ENCODE results near the gene SETX. TPM values are rescaled to one million over a fixed set of nuclear protein-coding genes. Genes with fewer than 3 reads are reported as not detected.

SETX gene
- total RNA-seq, 1 experiment from 2014 or later, result 59.3 TPM

GRCh38 chr9:132364068-132364467 is 9.3 kb upstream of the SETX start:
- DNase-seq (ENCODE audit: extremely low read depth, low read depth), result no peak

DNA sequence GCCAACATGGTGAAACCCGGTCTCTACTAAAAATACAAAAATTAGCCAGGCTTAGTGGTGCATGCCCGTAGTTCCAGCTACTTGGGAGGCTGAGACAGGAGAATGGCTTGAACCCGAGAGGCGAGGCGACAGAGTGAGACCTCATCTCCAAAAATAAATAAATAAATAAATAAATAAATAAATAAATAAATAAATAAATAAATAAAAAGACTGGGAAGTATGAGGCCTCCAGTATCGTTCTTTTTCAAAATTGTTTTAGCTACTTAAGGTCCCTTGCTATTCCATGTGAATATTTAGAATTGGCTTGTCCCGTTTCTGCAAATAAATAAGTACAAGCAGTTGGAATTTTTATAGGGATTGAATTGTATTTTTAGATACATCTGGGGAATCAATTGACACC is 3.0 kb upstream of the SETX start:
- DNase-seq (ENCODE audit: extremely low read depth, low read depth), result no peak

GRCh38 chr9:132356324-132356924 is 1.6 kb upstream of the SETX start:
- DNase-seq (ENCODE audit: extremely low read depth, low read depth), result no peak

DNA sequence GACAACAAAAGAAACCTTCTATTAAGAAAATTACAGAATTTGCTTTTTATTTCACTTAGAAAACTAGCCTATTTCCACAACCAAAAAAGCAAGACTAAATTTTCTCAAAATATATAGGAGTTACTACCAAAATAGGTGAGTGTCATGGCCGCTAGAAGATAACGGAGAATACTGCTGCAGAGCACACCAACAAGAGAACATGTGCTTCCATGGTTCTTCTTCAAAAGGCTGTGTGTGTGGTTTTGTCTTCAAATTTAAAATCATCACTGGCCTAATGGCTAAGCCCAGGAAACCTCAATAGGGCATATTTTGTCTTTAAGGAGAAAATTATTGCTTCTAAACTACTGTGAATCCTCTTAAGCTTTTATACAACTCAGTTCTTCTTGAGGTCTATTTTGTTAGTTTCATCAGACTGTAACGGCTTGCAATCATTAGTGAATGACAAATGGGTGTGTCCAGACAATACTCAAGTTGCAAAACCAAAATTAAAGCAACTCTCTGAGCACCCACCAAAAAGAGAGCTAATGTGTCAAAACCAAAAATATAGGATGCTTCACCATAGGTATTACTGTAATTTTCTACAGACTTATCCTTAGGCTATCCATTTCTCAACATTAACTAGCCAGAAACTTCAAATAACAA is 3.3 kb downstream of the SETX start:
- DNase-seq (ENCODE audit: extremely low read depth, low read depth), result peak; percentile 38

GRCh38 chr9:132350861-132351315 is 3.9 kb downstream of the SETX start:
- no peak for DNase-seq (ENCODE audit: extremely low read depth, low read depth)

DNA sequence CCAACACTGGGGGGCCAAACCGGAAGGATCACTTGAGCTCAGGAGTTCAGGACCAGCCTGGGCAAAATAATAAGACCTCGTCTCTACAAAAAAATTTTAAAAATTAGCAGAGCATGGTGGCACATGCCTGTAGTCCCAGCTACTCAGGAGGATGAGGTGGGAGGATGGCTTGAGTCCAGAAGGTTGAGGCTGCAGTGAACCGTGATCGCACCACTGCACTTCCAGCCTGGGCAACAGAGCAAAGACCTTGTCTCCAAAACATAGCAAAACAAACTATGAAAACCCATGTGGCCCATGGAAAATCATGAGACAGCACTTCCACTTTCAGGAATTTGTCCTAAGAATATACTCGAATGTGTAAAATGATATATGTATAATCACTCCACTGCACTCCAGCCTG is 6.1 kb downstream of the SETX start:
- DNase-seq (ENCODE audit: extremely low read depth, low read depth), result no peak

GRCh38 chr9:132346177-132346576 is 8.6 kb downstream of the SETX start:
- DNase-seq (ENCODE audit: extremely low read depth, low read depth), result no peak

DNA sequence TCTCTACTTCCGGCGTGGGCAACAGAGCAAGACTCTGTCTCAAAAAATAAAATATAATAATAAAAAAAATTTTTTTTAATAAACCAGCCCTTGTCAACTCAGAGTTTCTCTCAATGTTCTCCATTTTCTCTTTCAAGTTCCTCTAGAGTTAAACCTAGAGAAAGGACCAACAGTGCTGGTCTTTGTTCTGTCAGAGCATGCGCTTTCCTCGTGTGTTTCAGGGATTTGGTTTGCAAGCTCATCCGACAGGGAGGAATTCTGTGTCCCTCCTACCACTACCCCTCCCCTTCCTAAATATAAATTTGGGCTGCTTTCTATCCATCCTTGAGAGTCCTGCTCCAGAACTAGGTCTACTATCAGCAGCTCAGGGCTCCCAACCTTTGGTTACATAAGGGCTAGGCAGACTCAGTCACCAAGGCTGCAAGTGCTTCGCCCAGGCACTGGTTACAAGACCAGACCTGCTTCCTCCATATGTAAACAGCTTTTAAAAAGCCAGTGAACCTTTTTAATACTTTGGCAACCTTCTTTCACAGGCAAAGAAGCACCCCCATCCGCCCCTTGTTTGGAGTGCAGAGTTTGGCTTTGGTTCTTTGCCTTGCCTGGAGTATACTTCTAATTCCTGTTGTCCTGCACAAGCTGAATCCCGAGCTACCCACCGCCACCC is 13.5 kb downstream of the SETX start:
- no peak for DNase-seq (ENCODE audit: extremely low read depth, low read depth)

GRCh38 chr9:132334364-132334763 is 20.4 kb downstream of the SETX start:
- DNase-seq (ENCODE audit: extremely low read depth, low read depth), result no peak

DNA sequence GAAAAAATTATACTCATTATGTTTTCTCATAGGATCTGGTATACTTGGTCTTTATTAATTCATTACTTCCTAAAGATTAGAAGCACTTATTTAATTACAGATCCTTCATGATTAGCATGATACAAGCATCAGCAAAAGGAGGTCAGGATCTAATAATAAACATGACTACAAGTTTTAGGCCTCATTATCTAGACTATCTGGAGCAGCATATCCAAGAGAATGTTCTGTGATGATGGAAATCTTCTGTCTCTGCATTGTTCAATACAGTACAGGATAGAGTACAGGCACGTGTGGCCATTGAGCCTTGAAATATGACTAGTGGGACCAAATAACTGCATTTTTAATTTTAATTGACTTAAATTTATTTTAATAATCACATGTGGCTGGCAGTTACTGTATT is 21.2 kb downstream of the SETX start:
- DNase-seq (ENCODE audit: extremely low read depth, low read depth), result no peak

- DNase-seq (ENCODE audit: extremely low read depth, low read depth), result no peak
Measured at GRCh38 chr9:132328580-132328979, 26.2 kb downstream of the SETX start.

- DNase-seq (ENCODE audit: extremely low read depth, low read depth), result no peak
Measured at GRCh38 chr9:132327537-132327936, 27.2 kb downstream of the SETX start.

DNA sequence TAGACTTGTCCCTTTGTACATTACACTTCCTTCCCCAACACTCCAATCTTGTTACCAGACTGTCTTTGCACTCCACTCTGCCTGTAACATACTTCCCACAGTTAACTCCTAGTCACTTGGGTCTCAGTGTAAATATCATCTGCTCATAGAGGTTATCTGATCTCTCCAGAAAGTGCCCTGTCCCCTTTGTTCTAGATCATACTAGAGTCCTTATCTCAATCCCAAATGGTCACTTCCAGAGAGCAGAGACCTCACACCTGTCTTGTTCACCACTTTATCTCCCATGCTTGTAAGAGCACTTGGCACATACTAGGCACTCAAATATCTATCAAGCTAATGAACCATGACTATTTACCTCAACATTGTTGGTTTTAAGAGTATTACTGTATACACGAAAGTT is 30.4 kb downstream of the SETX start:
- DNase-seq (ENCODE audit: extremely low read depth, low read depth), result no peak

- DNase-seq (ENCODE audit: extremely low read depth, low read depth), result no peak
Measured at GRCh38 chr9:132319421-132320110, 35.2 kb downstream of the SETX start.

DNA sequence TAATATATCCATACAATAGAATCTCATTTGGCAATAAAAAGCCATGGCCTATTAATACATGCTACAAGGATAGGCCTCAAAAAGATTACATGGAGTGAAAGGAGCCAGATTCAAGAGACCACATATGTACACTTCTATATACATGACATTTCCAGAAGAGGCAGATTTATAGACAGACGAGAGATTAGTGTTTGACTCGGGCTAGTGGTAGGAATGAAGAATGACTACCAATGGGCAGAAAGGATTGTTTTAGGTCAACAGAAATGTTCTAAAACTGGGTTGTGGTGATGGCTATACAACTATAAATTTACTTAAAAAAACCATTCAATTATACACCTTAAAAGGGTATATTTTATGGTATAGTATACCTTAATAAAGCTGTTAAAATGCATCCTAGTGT is 41.9 kb downstream of the SETX start:
- peak; percentile 6 for DNase-seq (ENCODE audit: extremely low read depth, low read depth)

- DNase-seq (ENCODE audit: extremely low read depth, low read depth), result no peak
Measured at GRCh38 chr9:132312426-132312825, 42.4 kb downstream of the SETX start.

- DNase-seq (ENCODE audit: extremely low read depth, low read depth), result no peak
Measured at GRCh38 chr9:132311978-132312377, 42.8 kb downstream of the SETX start.

DNA sequence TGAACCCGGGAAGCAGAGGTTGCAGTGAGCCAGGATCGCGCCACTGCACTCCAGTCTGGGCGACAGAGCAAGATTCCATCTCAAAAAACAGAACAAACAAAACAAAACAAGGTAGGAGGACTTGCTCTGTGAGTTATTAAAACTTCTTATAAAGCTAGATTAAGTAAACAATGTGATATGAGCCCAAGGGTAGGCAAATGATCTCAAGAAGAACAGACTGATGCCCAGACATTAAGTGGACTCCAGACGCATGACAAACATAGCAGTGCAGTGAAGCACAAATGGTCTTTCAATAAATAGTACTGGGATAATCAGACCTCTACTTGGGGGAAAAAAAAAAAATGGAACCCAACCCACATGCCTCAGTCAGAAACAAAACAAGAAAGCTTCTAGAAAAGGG is 45.7 kb downstream of the SETX start:
- DNase-seq (ENCODE audit: extremely low read depth, low read depth), result no peak

GRCh38 chr9:132301521-132301920 is 53.3 kb downstream of the SETX start:
- peak; percentile 38 for DNase-seq (ENCODE audit: extremely low read depth, low read depth)

- no peak for DNase-seq (ENCODE audit: extremely low read depth, low read depth)
Measured at GRCh38 chr9:132299221-132299620, 55.6 kb downstream of the SETX start.

DNA sequence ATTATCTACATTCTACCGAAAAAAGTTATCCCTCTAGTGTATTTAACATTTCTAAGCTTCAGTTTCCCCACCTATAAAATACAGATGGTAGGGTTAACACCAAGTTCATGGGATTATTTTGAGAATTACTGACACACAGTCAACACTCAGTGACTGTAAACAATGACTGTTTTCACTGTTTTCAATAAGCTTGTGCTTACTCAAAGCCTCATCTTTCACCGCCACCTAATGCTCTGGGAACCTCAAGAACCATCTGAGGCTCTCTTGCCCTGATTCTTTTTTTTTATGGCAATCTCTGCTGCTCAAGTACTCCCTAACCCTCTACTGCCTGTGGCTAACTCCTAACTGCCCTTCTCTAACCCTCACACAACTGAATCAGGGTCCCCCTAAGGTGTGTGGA is 59.6 kb downstream of the SETX start:
- no peak for DNase-seq (ENCODE audit: extremely low read depth, low read depth)
